SK-N-SH (cell line): ENCODE data around the gene BLOC1S6.

Source experiments
- CTCF ChIP-seq: fragments of 200-600 bp; sonication (generic); IDR thresholded peaks from 2 replicates; pipeline ENCODE4 v1.6.1; 2017; ENCODE audit warnings: antibody characterized with exemption, mild to moderate bottlenecking, moderate library complexity
- EZH2phosphoT487 ChIP-seq: fragments of 200-600 bp; sonication (generic); IDR thresholded peaks from 2 replicates; pipeline ENCODE4 v1.6.1; 2017; ENCODE audit warnings: low read depth, mixed run types, mild to moderate bottlenecking, antibody characterized with exemption, moderate library complexity, borderline replicate concordance
- NFIC ChIP-seq: IDR thresholded peaks from 2 replicates; pipeline ENCODE4 v1.4.0; 2012; ENCODE audit warnings: borderline replicate concordance

- no peak for TF ChIP-seq NFIC
- no peak for TF ChIP-seq CTCF
- TF ChIP-seq EZH2phosphoT487, result no peak
Observed at GRCh38 chr15:45640616-45641015, 53.4 kb downstream of the BLOC1S6 start.
